T-helper 1 cell (primary cell): ENCODE measurements around the gene KCTD17.
A peak's percentile ranks its signal among the peaks of the same experiment; 100 is the strongest.

Experiments used
- DNase-seq, 5 donors: peaks; one replicate each; pipeline ENCODE4 v3.0.0-alpha.2; 2012 to 2020

Gene KCTD17

GRCh38 chr22:37083914-37084313 is 32.4 kb downstream of the KCTD17 start:
- no peak for DNase-seq

GRCh38 chr22:37084385-37084784 is 32.8 kb downstream of the KCTD17 start:
- no peak for DNase-seq

GRCh38 chr22:37086184-37086583 is 34.6 kb downstream of the KCTD17 start:
- no peak for DNase-seq

GRCh38 chr22:37088108-37088605 is 36.6 kb downstream of the KCTD17 start:
- no peak for DNase-seq

GRCh38 chr22:37088750-37089408 is 37.3 kb downstream of the KCTD17 start:
- DNase-seq, result no peak

- no peak for DNase-seq
Observed at GRCh38 chr22:37089434-37089833, 37.9 kb downstream of the KCTD17 start.

- no peak for DNase-seq
Observed at GRCh38 chr22:37090920-37091695, 39.6 kb downstream of the KCTD17 start.

GRCh38 chr22:37091994-37092393 is 40.5 kb downstream of the KCTD17 start:
- no peak for DNase-seq

- DNase-seq, result no peak
Observed at GRCh38 chr22:37092997-37093396, 41.5 kb downstream of the KCTD17 start.

- DNase-seq, result no peak
Observed at GRCh38 chr22:37094239-37094638, 42.7 kb downstream of the KCTD17 start.

GRCh38 chr22:37095113-37095512 is 43.6 kb downstream of the KCTD17 start:
- peak in 1 of 5 donors; percentile 38 for DNase-seq

- no peak for DNase-seq
Observed at GRCh38 chr22:37097346-37097745, 45.8 kb downstream of the KCTD17 start.

- DNase-seq, result no peak
Observed at GRCh38 chr22:37098976-37099591, 47.5 kb downstream of the KCTD17 start.

- no peak for DNase-seq
Observed at GRCh38 chr22:37100589-37101127, 49.1 kb downstream of the KCTD17 start.

GRCh38 chr22:37101311-37102066 is 49.9 kb downstream of the KCTD17 start:
- no peak for DNase-seq

GRCh38 chr22:37103151-37103550 is 51.6 kb downstream of the KCTD17 start:
- no peak for DNase-seq

- no peak for DNase-seq
Observed at GRCh38 chr22:37103656-37104452, 52.3 kb downstream of the KCTD17 start.

GRCh38 chr22:37105154-37105553 is 53.6 kb downstream of the KCTD17 start:
- DNase-seq, result no peak

- no peak for DNase-seq
Observed at GRCh38 chr22:37105990-37106389, 54.4 kb downstream of the KCTD17 start.

GRCh38 chr22:37107816-37108621 is 56.5 kb downstream of the KCTD17 start:
- DNase-seq, result no peak
